ENCODE data around the gene PAQR8. TPM values are rescaled to one million over a fixed set of nuclear protein-coding genes. Genes with fewer than 3 reads are reported as not detected.

PAQR8 gene
- total and polyA plus RNA-seq, 8 donors, result 4.0 to 46.1 (median 15.7) TPM

DNA sequence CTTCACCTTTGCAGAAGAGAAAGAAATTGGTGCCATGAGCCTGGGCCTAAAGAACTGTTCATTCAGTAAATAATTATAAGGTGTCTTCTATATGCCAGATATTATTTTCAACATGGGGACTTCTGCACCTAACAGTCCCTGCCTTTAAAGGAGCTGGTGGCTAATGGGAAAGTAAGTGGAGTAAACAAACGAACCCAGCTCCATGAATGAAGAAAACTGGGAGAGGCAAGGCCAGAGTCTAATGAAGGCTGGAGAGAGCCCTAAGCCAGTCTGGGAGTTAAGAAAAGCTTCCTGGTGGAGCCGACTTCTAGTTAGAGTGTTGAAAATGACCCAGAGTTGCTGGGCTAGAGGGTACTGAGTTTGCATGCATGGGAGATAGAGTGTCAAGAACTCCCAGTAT lies 34.0 kb downstream of the PAQR8 start:
- WGBS, 5 donors, result 63 to 74% (median 72%) methylated on average over 2 of the region's 2 CpGs
- no peak overlapping the region for H3K4me3 ChIP-seq
- DNase-seq, result peak in 1 of 2 donors; percentile 49
- no peak for TF ChIP-seq EP300 (IDR thresholded peaks at IDR 0.05)
- TF ChIP-seq, protein P1, sequence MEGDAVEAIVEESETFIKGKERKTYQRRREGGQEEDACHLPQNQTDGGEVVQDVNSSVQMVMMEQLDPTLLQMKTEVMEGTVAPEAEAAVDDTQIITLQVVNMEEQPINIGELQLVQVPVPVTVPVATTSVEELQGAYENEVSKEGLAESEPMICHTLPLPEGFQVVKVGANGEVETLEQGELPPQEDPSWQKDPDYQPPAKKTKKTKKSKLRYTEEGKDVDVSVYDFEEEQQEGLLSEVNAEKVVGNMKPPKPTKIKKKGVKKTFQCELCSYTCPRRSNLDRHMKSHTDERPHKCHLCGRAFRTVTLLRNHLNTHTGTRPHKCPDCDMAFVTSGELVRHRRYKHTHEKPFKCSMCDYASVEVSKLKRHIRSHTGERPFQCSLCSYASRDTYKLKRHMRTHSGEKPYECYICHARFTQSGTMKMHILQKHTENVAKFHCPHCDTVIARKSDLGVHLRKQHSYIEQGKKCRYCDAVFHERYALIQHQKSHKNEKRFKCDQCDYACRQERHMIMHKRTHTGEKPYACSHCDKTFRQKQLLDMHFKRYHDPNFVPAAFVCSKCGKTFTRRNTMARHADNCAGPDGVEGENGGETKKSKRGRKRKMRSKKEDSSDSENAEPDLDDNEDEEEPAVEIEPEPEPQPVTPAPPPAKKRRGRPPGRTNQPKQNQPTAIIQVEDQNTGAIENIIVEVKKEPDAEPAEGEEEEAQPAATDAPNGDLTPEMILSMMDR (IDR thresholded peaks at IDR 0.05), result no peak
- TF ChIP-seq POLR2A (IDR thresholded peaks at IDR 0.05), result no peak
- TF ChIP-seq POLR2AphosphoS5 (IDR thresholded peaks at IDR 0.05), result no peak
- H3K27ac ChIP-seq, result no peak overlapping the region
- H3K27me3 ChIP-seq, result no peaks in the 10 kb centered on the region
- H3K36me3 ChIP-seq, result no peaks in the 10 kb centered on the region
- no peaks in the 10 kb centered on the region for H3K9me3 ChIP-seq
- peaks cover 0 to 41% (median 6%) of the 10 kb centered on the region in 4 donors for H3K4me1 ChIP-seq
- intact Hi-C loops (cut with DNase I; ENCODE audit: low total_unique reads), result loop anchor here (5.0 kb wide), 1 partner anchor 99 kb away; no protein-coding TSS in a partner anchor

DNA sequence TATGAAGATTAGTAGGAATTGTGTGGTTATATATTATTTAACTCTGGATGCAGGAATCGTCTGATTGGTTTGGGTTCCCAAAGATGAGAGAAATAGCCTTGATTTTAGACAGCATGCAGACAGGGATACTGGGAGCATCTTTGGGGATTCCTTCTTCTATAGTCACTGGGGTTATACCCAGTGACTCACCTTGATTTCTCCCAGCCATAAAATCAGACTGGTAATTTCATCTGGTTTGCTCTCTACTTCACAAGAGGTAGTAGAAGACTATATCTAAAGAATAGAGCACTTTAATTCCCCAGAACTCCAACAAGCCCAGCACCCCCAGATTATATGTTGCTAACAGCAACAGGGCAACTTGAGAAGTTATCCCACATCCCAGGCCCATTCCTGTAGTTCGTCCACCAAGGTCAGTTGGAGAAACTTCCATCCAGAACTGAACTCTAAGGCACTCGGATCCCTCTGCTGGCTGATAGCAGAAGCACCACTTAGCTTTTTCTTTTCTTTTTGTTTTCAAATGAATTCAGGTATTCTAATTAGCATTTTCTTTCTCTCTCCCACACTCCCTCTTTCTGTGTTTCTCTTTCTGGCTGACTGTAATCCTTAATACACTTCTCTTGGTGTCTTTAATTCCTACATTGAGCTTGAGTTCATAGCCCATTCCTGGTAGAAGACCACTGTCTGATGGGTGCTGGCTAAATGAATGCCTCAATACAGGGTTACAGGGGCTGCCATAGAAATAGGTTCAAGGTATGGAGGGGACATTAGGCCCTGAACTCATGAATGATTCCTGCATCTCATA lies 37.8 kb downstream of the PAQR8 start:
- H3K27me3 ChIP-seq, result no peaks in the 10 kb centered on the region
- peak in 1 of 2 donors; percentile 83 for DNase-seq
- peaks cover 0 to 21% (median 20%) of the 10 kb centered on the region in 4 donors for H3K36me3 ChIP-seq
- TF ChIP-seq POLR2A (IDR thresholded peaks at IDR 0.05) (no peak), EP300 (IDR thresholded peaks at IDR 0.05) (no peak), POLR2AphosphoS5 (IDR thresholded peaks at IDR 0.05) (peak in 1 of 3 donors; percentile 18)
- TF ChIP-seq, protein P1 (IDR thresholded peaks at IDR 0.05), result peak in 6 of 7 experiments; percentile 21 to 92 (median 80)
- intact Hi-C loops (cut with DNase I; ENCODE audit: low total_unique reads), result loop anchor here (5.0 kb wide), 1 partner anchor 102 kb away; no protein-coding TSS in a partner anchor
- 29 to 34% (median 34%) methylated on average over 3 of the region's 3 CpGs for WGBS, 5 donors
- no peak overlapping the region for H3K27ac ChIP-seq
- no peaks in the 10 kb centered on the region for H3K9me3 ChIP-seq
- H3K4me1 ChIP-seq, result peaks cover 3 to 51% (median 14%) of the 10 kb centered on the region in 4 donors
- H3K4me3 ChIP-seq, result no peak overlapping the region

DNA sequence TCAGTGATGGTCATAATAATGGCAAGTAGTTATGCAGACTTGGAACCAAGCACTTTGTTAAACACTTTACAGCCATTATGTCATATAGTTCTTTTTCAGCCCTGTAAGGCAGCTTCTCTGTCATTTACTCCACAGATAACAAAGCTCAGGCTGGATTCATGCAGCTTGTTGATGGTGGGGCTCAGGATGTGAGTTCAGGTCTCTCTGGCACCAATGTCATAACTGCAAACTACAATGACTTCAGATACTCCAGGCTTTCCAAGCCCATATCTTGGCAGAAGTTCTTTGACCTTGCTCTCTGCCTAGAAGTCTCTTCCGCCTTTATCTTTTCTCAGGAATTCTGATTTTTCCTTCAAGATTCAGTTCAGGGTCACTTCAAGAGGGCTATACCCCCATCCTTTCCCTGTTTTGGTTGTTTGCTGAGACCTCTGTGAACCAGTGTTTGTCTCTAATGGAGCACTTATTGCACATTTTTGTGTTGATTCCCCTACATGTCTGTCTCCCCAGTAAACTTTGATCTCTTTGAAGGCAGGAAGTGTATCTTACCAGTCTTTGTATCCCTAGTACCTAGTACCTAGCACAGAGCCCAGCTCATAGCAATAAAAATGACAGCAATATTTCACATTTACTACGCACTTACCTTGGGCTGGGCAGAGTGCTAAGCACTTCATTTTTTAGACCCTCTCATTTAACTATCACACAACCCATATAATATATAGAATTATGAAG lies 38.5 kb downstream of the PAQR8 start:
- no peak overlapping the region for H3K27ac ChIP-seq
- WGBS, 5 donors, result 71 to 83% (median 77%) methylated on average over 2 of the region's 2 CpGs
- DNase-seq, result no peak
- H3K27me3 ChIP-seq, result no peaks in the 10 kb centered on the region
- no peaks in the 10 kb centered on the region for H3K9me3 ChIP-seq
- no peak overlapping the region for H3K4me3 ChIP-seq
- peaks cover 3 to 51% (median 14%) of the 10 kb centered on the region in 4 donors for H3K4me1 ChIP-seq
- TF ChIP-seq EP300 (IDR thresholded peaks at IDR 0.05) (no peak), POLR2A (IDR thresholded peaks at IDR 0.05) (no peak), POLR2AphosphoS5 (IDR thresholded peaks at IDR 0.05) (no peak)
- TF ChIP-seq, protein P1 (IDR thresholded peaks at IDR 0.05), result no peak
- intact Hi-C loops (cut with DNase I; ENCODE audit: low total_unique reads), result no loop called here
- peaks cover 0 to 28% (median 24%) of the 10 kb centered on the region in 4 donors for H3K36me3 ChIP-seq

DNA sequence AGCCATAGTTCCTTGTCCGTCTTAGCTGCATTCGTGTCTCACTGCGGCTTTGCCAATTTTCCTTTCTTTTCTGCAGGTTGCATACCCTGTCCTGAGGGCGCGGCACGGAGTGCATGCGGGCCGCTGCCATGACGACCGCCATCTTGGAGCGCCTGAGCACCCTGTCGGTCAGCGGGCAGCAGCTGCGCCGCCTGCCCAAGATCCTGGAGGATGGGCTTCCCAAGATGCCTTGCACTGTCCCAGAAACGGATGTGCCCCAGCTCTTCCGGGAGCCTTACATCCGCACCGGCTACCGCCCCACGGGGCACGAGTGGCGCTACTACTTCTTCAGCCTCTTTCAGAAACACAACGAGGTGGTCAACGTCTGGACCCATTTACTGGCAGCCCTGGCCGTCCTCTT lies 41.1 kb downstream of the PAQR8 start:
- H3K27me3 ChIP-seq, result no peaks in the 10 kb centered on the region
- H3K27ac ChIP-seq, result peak overlapping the region in 1 of 5 donors; percentile 43
- H3K36me3 ChIP-seq, result peaks cover 0 to 31% (median 24%) of the 10 kb centered on the region in 4 donors
- TF ChIP-seq POLR2A (IDR thresholded peaks at IDR 0.05), result no peak
- no peak for TF ChIP-seq POLR2AphosphoS5 (IDR thresholded peaks at IDR 0.05)
- no peak overlapping the region for H3K4me3 ChIP-seq
- intact Hi-C loops (cut with DNase I; ENCODE audit: low total_unique reads), result no loop called here
- no peaks in the 10 kb centered on the region for H3K9me3 ChIP-seq
- DNase-seq, result no peak
- WGBS, 5 donors, result 96 to 98% (median 98%) methylated on average over 26 of the region's 26 CpGs
- H3K4me1 ChIP-seq, result peaks cover 3 to 39% (median 12%) of the 10 kb centered on the region in 4 donors
